Measurements from ENCODE around the gene AMBRA1.

DNA sequence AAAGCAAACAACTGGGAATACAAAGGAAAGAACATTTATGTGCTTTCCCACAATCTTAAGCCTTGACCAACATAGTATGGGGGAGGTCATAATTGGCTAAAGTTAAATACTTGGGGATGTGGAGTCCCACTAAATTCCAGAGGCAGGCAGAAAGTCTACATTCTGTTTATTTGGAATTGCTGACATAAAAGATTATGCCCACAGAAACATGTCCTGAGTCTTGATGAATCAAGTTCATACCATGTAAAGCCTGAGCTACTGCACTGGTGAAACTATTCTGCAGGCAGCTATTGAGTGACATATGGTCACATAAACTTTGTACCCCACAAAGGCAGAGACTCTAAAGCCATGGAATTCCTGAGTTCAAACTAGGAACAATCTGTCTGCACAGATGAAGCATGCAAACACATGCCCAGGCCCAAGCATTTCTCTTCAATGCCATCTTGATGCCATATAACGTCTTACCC is 132.3 kb downstream of the AMBRA1 start:
- no peak for TF ChIP-seq FOS (IDR thresholded peaks at IDR 0.05; ENCODE audit: borderline replicate concordance, insufficient read depth, low read length)
- TF ChIP-seq, protein P1, sequence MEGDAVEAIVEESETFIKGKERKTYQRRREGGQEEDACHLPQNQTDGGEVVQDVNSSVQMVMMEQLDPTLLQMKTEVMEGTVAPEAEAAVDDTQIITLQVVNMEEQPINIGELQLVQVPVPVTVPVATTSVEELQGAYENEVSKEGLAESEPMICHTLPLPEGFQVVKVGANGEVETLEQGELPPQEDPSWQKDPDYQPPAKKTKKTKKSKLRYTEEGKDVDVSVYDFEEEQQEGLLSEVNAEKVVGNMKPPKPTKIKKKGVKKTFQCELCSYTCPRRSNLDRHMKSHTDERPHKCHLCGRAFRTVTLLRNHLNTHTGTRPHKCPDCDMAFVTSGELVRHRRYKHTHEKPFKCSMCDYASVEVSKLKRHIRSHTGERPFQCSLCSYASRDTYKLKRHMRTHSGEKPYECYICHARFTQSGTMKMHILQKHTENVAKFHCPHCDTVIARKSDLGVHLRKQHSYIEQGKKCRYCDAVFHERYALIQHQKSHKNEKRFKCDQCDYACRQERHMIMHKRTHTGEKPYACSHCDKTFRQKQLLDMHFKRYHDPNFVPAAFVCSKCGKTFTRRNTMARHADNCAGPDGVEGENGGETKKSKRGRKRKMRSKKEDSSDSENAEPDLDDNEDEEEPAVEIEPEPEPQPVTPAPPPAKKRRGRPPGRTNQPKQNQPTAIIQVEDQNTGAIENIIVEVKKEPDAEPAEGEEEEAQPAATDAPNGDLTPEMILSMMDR (IDR thresholded peaks at IDR 0.05; ENCODE audit: extremely low read depth in 1 of 2, insufficient read depth in 1 of 2, low read depth in 1 of 2, low read length in 2 of 2): no peak
- no peak for TF ChIP-seq POLR2A (IDR thresholded peaks at IDR 0.05; ENCODE audit: low read depth, low read length)
- no peak for TF ChIP-seq POLR2AphosphoS5 (IDR thresholded peaks at IDR 0.05; ENCODE audit: insufficient read depth, low read depth, low read length)
- TF ChIP-seq EZH2 (IDR thresholded peaks at IDR 0.05; ENCODE audit: borderline replicate concordance, low read depth, low read length, severe bottlenecking): no peak
- TF ChIP-seq GATA2 (IDR thresholded peaks at IDR 0.05; ENCODE audit: insufficient read depth, insufficient read length, low read depth, low read length): no peak
- no peak for TF ChIP-seq MYC (IDR thresholded peaks at IDR 0.05; ENCODE audit: low read depth, low read length)
- TF ChIP-seq, protein P2, sequence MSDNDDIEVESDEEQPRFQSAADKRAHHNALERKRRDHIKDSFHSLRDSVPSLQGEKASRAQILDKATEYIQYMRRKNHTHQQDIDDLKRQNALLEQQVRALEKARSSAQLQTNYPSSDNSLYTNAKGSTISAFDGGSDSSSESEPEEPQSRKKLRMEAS (IDR thresholded peaks at IDR 0.05; ENCODE audit: insufficient read depth, insufficient read length): no peak
